Dermis blood vessel endothelial cell (primary cell): ENCODE results near the gene PTPN4. TPM values are rescaled to one million over a fixed set of nuclear protein-coding genes. Genes with fewer than 3 reads are reported as not detected.

Source experiments
- DNase-seq: peaks from one replicate; pipeline ENCODE4 v3.0.0; 2010
- total RNA-seq: library from RNA; depleted of rRNA; stranded (reverse); fragments of >200 nt; gene quantifications from 2 replicates; pipeline ENCODE4 v1.2.3, GENCODE V29; 2014

PTPN4 gene
- total RNA-seq, 1 donor from 2014 or later, result 27.9 TPM

DNA sequence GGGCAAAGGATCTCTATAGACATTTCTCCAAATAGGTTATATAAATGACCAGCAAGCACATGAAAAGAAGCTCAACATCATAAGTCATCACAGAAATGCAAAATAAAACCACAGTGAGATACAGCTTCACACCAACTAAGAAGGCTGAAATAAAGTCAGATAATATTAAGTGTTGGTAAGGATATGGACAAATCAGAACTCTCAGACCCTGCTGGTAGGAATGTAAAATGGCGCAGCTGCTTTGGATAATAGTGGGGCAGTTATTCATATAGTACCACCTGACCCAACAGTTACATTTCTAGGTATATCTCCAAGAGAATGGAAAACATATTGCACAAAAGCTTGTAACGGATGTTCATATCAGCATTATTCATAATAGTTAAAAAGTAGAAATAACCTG is 267.2 kb downstream of the PTPN4 start:
- no peak for DNase-seq

DNA sequence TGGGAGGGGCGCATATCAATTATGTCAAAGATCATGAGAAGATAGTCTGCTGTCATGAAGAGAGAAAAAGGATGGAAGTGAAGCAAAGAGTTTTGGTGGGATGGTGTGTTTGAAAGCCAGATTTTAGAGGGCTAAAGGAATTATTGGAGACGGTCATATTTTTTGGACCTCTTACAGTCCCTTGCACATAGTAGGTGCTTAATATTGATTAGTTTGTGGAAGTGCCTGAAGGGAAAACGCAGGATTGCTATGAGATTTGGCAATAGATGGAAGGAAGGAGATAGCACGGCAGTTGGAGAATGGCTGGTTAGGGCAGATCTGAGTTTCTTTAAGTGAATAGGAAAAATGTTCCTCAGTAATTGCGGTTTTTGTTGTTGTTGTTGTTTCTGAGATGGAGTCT is 269.1 kb downstream of the PTPN4 start:
- no peak for DNase-seq

DNA sequence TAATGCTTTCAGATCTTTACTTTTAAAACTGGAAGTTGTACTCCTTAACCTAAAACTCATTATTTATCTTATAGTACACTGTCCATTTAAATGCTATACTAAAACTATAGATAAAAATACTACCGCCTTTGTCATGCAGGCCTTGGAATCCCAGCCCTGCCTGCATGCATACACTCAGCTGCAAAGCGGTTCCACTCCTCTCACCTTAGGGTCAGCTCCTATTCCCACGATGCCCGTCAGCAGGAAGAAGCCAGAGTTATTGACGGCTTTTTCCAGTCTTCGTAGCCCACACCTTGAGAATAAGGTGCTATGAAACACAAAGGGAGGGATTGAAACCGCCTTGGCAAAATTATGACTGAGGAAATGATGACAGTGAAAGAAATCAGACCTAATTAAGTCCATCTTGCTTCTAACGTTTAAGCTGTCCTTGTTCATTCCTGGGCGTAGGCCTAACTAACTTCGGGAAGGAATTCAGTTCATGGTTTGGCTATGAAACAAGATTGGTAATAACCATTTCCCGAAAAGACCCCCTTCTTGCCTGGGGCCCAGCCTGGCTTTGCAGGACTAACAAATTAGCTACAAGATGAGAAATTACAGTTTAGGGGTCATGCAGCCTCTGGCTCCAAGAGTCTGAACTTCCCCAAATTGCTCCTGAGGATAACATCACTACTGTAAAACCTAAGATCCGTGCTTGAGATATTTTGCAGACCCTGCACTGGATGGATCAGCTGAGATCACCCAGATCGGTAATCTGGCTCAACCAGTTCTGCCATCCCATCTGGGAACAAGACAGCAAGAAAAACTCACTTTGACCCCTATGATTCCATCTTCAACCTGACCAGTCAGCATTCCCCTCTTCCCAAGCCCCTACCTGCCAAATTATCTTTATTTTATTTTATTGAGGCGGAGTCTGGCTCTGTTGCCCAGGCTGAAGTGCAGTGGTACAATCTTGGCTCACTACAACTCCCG is 270.2 kb downstream of the PTPN4 start:
- DNase-seq, result no peak

DNA sequence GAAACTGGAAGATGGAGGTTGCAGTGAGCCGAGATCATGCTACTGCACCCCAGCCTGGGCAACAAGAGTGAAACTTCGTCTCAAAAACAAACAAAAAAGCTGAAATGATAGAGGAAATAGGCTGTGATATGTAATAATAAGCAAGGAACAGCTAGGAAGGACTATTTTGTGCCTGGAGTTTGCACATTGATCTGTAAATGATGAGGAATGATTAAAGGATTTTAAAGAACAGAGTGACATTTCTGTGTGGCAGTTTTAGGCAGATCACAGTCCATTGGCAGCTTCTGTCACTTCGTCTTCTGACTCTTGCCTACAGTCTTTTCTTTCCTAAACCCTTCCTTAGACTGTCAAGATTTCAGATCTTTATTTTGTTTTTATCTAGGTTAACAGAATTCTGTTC is 272.6 kb downstream of the PTPN4 start:
- DNase-seq, result no peak

Other genes starting within 250 kb of the PTPN4 start
- not detected in 2 replicates for gene SCTR, start 235.4 kb upstream of the PTPN4 start, total RNA-seq
- gene CFAP221, start 215.5 kb upstream of the PTPN4 start, total RNA-seq, result 0.17 TPM in 1 of 2 replicates, not detected in the other
- 6.5 and 8.6 TPM in 2 replicates for gene TMEM177, start 80.7 kb upstream of the PTPN4 start, total RNA-seq